ENCODE measurements around the gene CCNK.

CCNK gene

GRCh38 chr14:99468081-99468480 lies 13.1 kb upstream of the CCNK start:
- Histone ChIP-seq H3K27ac (ENCODE audit: poor library complexity, severe bottlenecking) (no peak overlapping the region), H3K4me3 (ENCODE audit: severe bottlenecking) (no peak overlapping the region), H3K27me3 (ENCODE audit: insufficient read depth, poor library complexity, severe bottlenecking) (no peaks in the 10 kb centered on the region), H3K4me1 (ENCODE audit: insufficient read depth, poor library complexity, severe bottlenecking) (peaks cover 3% of the 10 kb centered on the region), H3K9me3 (ENCODE audit: severe bottlenecking) (no peaks in the 10 kb centered on the region), H3K36me3 (ENCODE audit: low read depth) (peaks cover 32% of the 10 kb centered on the region)
- no peak for ATAC-seq (ENCODE audit: low read depth)
- DNase-seq (ENCODE audit: low spot score): no peak
- no peak for TF ChIP-seq CTCF (IDR thresholded peaks at IDR 0.05; ENCODE audit: poor library complexity, severe bottlenecking)

GRCh38 chr14:99468836-99469592 lies 12.2 kb upstream of the CCNK start:
- no peak for TF ChIP-seq CTCF (IDR thresholded peaks at IDR 0.05; ENCODE audit: poor library complexity, severe bottlenecking)
- DNase-seq (ENCODE audit: low spot score) (no peak), ATAC-seq (ENCODE audit: low read depth) (no peak)
- Histone ChIP-seq H3K4me1 (ENCODE audit: insufficient read depth, poor library complexity, severe bottlenecking) (peaks cover 11% of the 10 kb centered on the region), H3K4me3 (ENCODE audit: severe bottlenecking) (no peak overlapping the region), H3K27ac (ENCODE audit: poor library complexity, severe bottlenecking) (no peak overlapping the region), H3K9me3 (ENCODE audit: severe bottlenecking) (no peaks in the 10 kb centered on the region), H3K27me3 (ENCODE audit: insufficient read depth, poor library complexity, severe bottlenecking) (no peaks in the 10 kb centered on the region), H3K36me3 (ENCODE audit: low read depth) (peaks cover 23% of the 10 kb centered on the region)

- no peak overlapping the region for H3K4me3 ChIP-seq (ENCODE audit: severe bottlenecking)
- peaks cover 17% of the 10 kb centered on the region for H3K4me1 ChIP-seq (ENCODE audit: insufficient read depth, poor library complexity, severe bottlenecking)
- H3K36me3 ChIP-seq (ENCODE audit: low read depth): peaks cover 4% of the 10 kb centered on the region; the same call in 1 of the 2 replicates
- H3K9me3 ChIP-seq (ENCODE audit: severe bottlenecking): no peaks in the 10 kb centered on the region
- TF ChIP-seq CTCF (IDR thresholded peaks at IDR 0.05; ENCODE audit: poor library complexity, severe bottlenecking): no peak
- DNase-seq (ENCODE audit: low spot score) (no peak), ATAC-seq (ENCODE audit: low read depth) (no peak)
- H3K27me3 ChIP-seq (ENCODE audit: insufficient read depth, poor library complexity, severe bottlenecking): no peaks in the 10 kb centered on the region
- H3K27ac ChIP-seq (ENCODE audit: poor library complexity, severe bottlenecking): no peak overlapping the region
Observed at GRCh38 chr14:99471731-99472130, 9.5 kb upstream of the CCNK start.

GRCh38 chr14:99472937-99473336 lies 8.3 kb upstream of the CCNK start:
- peak; percentile 41; the same call in 2 of the 3 replicates for ATAC-seq (ENCODE audit: low read depth)
- no peak for DNase-seq (ENCODE audit: low spot score)
- peaks cover 22% of the 10 kb centered on the region for H3K4me1 ChIP-seq (ENCODE audit: insufficient read depth, poor library complexity, severe bottlenecking)

More at GRCh38 chr14:99472937-99473336, 8.3 kb upstream of the CCNK start:
- no peak overlapping the region for H3K27ac ChIP-seq (ENCODE audit: poor library complexity, severe bottlenecking)
- no peak overlapping the region for H3K4me3 ChIP-seq (ENCODE audit: severe bottlenecking)
- TF ChIP-seq CTCF (IDR thresholded peaks at IDR 0.05; ENCODE audit: poor library complexity, severe bottlenecking): no peak
- H3K9me3 ChIP-seq (ENCODE audit: severe bottlenecking): no peaks in the 10 kb centered on the region
- no peaks in the 10 kb centered on the region for H3K27me3 ChIP-seq (ENCODE audit: insufficient read depth, poor library complexity, severe bottlenecking)
- peaks cover 4% of the 10 kb centered on the region; the same call in 1 of the 2 replicates for H3K36me3 ChIP-seq (ENCODE audit: low read depth)

Data from RWPE2 (cell line).